ENCODE results near the gene NDUFS8.
A peak's percentile ranks its signal among the peaks of the same experiment; 100 is the strongest.

NDUFS8 gene

DNA sequence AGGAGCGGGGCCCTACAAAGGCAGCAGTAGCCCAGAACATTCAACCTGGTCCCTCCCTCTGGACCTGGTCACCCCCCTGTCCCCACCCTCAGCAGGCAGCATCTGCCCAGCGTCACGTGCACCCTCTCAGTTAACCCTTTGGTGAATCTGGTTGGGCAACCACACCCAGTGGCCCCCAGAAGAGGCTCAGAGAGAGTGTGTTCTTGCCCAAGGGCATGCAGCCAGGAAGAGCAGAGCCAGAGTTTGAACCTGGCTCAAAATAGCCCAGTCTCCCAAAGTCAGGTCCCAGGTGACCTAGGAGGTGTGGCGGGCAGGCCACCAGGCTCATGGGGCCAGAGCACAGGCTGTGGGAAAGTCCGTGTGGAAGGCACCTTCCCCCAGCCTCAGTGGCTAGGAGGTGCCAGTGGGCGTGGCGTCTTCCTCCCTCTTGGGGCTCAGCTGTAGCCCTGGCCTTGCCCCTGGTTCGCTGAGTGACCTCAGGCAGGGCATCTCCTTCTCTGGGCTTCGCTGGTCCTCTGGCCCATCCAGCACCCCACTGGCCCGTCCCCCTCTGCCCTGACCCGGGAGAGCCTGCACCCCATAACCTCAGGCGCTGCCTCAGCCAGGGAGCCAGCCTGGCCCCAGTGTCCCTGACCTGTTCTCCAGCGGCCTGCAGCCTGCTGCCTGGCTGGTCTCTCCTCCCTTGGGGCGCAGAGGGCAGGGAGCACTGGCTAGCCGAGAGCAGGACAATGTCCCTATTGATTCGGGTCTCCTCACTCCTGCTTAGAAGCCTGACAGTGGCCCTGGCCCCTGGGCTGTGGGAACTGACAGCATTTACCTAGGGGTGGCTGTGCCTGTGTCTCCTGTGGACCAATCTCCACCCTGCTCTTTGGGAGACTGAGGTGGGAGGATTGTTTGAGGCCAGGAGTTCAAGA, 13.3 kb upstream of the NDUFS8 start:
- DNase-seq: no peak

DNA sequence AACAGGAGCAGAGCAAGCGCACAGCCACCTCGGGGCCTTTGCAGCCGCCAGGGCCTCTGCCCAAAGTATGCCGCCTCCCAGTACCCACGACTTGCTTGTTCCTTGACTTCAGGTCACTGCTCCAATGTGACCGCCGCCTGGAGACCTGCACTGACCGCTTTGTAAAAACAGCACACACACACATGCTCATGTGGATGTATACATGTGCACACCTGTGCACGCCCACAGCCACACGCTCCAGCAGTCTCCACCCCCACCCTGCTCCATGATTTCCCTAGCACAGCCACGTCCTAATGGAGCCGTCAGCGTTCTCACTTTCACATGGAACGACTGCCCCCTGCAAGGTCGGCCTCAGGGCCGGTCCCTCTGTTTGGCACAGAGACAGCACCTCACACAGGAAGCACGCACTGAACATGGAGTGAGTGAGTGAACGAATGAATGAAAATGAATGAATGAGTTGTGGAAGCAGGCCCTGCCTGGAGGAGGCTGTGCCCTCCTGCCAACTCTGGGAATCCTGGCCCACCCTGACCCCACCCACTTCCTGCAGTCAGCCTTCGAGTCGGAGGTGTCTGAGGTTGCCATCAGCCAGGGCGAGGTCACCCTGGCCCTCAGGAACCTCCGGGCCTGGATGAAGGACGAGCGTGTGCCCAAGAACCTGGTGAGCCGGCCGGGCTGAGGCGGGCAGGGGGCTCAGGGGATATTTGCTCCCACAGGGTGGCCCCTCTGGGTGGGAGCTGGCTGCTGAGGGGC, 12.3 kb upstream of the NDUFS8 start:
- DNase-seq: no peak

GRCh38 chr11:68018730-68019190, 11.7 kb upstream of the NDUFS8 start:
- DNase-seq: no peak

DNA sequence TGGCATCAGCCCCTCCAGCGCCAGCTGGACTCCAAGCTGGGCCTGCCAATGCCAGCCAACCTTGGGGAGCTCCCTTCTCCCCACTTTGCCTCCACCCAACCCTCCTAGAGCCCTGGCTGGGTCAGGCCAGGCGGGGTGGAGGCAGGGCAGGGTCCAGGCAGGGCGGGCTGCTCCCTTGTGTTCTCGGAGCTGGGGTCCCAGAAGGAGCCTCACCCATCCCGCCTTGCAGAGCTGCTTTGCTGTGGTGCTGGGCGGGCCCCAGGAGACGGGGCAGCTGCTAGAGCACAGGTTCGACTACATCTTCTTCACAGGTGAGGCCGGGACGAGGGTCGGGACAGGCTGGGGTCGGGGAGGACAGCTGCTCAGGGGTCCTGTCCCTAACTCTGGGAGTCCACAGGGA, 11.0 kb upstream of the NDUFS8 start:
- no peak for DNase-seq

- DNase-seq: peak in 1 of 2 experiments; percentile 10
These were observed 9.9 kb upstream of the NDUFS8 start for GRCh38 chr11:68020575-68020974.

GRCh38 chr11:68021167-68021787, 9.2 kb upstream of the NDUFS8 start:
- DNase-seq: no peak

DNA sequence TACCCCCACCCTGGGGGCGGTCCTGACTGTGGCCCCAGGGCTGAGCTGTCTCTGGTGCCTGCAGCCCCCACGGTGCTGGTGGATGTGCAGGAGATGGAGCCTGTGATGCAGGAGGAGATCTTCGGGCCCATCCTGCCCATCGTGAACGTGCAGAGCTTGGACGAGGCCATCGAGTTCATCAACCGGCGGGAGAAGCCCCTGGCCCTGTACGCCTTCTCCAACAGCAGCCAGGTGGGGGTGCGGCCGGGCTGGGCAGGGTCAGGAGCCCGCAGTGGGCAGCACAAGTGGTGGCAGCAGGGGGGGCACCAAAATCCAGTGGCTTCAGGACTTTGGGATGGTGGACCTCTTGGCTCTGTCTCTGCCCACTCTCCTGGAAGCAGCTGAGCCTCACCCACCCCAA, 8.0 kb upstream of the NDUFS8 start:
- DNase-seq: no peak

DNA sequence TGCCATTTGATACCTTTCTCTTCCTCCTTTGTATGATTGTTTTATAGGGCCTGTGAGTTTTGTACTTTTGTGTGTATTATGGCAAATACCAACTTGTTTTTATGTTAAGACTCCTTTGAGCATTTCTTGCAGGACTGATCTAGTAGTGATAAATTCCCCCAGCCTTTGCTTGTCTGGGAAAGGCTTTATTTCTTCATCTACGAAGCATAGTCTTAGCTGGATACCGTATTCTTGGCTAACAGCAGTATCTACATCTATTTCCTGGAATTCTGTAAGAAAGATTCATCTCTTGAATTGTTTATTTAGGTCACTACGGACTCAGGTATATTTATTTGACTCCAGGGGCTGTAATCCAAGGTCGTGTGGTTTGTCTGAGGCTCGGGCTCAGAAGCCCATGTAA, 6.0 kb upstream of the NDUFS8 start:
- DNase-seq: no peak

GRCh38 chr11:68025047-68025446, 5.4 kb upstream of the NDUFS8 start:
- no peak for DNase-seq

DNA sequence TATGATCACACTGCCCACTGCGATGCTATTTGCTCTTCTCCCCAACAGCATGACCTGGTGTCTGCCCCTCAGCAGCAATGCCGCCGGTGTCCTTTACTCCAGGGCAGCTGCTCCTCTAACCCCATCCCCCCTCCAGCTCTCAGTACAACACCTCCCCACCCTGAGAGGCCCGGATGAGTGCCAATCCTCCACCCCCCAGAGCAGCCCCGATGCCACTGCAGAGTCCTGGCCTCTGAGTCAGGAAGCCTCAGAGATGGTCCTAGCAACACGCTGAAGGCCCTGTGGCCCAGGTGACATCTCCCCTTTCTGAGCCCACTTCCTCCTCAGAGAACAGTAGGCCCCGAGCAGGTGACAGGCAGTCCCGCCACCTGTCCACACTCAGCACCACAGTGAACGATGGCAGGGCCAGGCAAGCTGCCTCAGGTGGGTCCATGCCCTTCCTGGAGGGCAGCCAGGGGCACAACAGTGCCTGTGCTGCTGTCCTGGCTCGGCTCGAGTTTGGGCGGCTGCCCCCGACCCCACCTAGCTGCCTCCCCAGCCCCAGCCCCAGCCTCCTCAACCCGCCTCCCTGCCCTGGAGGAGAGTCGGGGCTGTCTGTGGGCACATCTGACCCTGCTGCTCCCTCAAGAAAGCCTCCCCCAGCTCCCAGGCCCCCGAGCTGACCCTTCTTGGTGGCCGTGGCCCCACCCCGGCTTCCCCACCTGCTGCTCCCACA, 3.9 kb upstream of the NDUFS8 start:
- no peak for DNase-seq

GRCh38 chr11:68027667-68028066, 2.8 kb upstream of the NDUFS8 start:
- no peak for DNase-seq

- DNase-seq: no peak
These were observed 1.5 kb upstream of the NDUFS8 start for GRCh38 chr11:68028802-68029545.

GRCh38 chr11:68031144-68031464, 623 bp downstream of the NDUFS8 start:
- no peak for DNase-seq

- no peak for DNase-seq
These were observed 1.5 kb downstream of the NDUFS8 start for GRCh38 chr11:68032003-68032402.

GRCh38 chr11:68032997-68033707, 2.7 kb downstream of the NDUFS8 start:
- no peak for DNase-seq

DNA sequence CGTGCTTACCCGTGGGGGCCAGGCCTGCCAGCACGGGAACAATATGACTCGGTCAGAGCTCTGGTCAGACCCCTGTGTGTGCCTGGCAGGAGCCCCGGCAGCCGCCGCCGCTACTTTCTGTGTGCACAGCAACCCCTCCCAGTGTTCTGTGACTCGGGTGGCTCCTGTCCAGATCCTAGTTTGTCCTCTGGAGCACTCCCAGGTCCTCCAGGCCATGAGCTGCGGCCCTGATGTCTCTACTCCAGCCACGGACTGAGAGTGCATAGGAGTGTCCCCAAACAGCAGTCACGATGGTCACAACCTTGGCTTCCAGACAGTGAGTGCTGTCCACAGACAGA, 3.2 kb downstream of the NDUFS8 start:
- DNase-seq: no peak

- DNase-seq: no peak
These were observed 4.9 kb downstream of the NDUFS8 start for GRCh38 chr11:68035266-68035876.

- no peak for DNase-seq
These were observed 5.7 kb downstream of the NDUFS8 start for GRCh38 chr11:68036141-68036716.

GRCh38 chr11:68036717-68037239, 6.3 kb downstream of the NDUFS8 start:
- DNase-seq: no peak

- no peak for DNase-seq
These were observed 7.1 kb downstream of the NDUFS8 start for GRCh38 chr11:68037411-68038225.

Data from NCI-H1930 (cell line).